GM21515 (cell line): ENCODE measurements around the gene DDX39A.
"Not testable (repeated sequence)": the region's sequence is repeated elsewhere in the genome, so short reads cannot be mapped to it uniquely, and the experiment has no call there.

Experiments used
- ATAC-seq: cut with Tn5 transposase; IDR thresholded peaks from one replicate; pipeline ENCODE4 v1.9.1; 2021; ENCODE audit not compliant: unreplicated experiment

Gene DDX39A

DNA sequence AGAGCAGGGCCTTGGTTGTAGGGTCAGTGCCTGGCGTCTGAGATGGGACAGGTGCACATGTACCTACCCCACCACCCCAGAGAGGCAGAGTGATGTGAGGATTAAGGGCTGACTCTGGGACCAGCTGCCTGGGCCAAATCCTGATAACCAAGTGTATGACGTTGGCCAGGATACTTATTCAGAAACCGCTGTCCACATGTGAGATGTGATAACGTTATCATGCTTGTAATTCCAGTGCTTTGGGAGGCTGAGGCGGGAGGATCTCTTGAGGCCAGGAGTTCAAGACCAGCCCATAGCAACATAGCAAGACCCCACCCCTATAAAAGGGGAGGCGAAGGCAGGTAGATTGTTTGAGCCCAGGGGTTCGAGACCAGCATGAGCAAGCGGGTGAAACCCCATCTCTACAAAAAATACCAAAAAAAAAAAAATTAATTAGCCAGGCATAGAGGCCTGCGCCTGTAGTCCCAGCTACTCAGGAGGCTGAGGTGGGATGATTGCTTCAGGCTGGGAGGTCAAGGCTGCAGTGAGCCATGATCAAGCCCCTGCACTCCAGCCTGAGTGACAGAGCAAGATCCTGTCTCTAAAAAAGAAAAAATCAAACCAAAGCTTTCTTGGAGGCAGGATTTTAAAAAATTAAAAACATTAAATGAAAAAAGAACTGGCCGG is 27.9 kb downstream of the DDX39A start:
- no peak for ATAC-seq

DNA sequence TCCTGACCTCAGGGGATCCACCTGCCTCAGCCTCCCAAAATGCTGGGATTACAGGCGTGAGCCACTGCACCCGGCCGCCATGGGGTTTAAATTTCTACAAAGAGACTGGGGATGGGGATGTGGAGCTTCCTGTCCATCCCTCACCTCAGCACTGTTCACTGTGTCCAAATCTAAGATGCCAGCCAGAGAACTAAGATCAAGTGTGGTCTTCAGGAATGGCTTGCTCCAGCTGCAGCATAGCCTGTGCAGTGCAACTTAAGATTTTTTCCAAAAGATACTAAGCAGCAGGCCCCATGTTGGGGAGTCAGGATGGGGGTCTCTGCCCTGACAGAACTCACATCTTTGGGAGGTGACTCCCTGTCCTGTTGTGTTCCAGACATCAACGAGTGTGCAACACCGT is 28.6 kb downstream of the DDX39A start:
- ATAC-seq: no peak

DNA sequence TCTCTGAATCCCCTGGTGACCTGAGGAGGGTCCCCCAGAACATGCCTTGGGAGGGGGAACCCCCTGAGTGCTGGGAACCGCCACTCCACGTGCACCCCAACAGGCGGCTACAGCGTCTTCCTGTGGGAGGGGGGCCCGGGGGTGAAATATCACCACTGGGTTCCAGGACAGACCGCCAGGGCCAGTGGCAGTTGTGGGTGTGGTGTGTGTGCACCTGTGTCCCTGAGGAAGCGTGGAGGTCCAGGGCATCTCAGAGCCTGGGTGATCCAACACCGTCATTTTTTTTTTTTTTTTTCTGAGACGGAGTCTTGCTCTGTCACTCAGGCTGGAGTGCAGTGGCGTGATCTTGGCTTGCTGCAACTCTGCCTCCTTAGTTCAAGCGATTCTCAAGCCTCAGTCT is 33.6 kb downstream of the DDX39A start:
- ATAC-seq: no peak

DNA sequence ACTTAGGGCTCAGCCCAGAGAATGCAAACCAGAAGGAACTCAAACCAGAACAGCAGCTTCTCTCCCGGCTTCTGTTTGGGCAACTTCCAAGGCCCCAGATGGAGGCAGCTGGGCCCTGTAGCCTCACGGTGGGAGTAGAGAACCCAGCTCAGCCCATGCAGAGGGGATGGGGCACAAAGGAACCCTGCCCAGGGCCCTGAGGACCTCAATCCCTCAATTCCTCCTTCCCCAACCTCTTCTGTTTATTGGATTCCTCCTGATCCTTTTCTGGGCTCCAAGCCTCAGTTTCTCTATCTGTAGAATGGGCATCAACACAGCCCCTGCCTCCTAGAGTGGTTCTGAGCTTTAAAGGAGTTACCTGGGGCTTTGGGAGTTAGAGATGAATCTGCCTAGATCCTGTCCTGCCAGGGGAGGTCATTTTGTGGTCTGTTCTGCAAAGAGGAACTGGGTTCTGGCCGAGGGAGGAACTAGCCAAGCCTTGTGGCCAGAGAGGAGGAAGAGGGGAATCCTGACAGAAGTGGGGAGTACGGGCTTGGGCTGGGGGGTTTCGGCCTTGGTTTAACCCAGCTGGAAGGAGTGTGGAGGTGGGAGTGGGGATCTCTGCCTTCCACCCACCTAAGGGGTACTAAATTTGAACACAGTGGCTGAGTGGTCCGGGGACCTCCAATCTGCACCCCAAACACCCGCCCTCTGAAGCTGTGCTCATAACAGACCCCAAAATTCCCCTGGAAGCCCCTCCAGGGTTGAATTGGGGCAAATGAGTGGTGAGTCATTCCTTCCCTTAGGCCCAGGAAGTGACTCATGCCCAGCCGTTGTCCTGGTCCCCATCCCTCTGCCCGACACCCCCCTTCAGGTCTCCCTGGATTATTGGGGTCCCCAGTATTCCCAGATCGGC is 35.2 kb downstream of the DDX39A start:
- no peak for ATAC-seq

DNA sequence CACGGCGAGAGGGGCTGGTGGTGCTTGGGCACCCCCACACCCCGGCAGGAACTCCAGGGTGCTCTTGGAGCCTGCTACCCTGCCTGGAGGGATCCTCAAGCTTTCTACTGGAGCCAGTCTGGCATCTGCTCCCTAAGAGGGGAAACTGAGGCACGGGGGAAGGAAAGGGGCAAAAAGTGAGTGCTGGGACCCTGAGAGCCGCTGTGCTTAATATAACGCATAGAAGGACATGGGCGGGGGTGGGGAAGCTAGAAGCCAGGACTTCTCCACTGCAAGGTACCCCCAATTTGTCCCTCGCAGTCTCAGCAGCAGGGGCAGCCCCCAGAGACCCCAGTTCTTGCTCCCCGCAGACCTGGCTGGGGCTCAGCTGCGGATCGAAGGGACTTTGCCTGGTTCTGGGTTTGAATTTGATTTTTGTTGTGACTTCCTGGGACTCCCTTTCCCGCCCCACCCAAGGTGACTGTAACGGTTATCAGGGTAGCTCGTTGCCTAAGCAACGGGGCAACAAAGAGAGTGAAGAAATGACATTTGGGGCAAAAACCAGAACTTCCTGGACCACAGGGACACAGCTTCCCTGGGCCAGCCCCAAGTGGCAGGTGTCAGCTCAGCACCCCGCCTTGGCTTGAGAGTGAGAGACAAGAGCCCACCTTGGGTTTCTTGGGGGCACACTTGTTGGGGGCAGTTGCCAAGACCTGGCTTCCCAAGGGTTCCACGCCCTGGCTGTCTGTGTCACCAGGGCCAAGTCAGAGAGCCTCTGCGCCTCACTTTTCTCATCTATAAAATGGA is 37.3 kb downstream of the DDX39A start:
- no peak for ATAC-seq

- ATAC-seq: no peak
These were observed 39.7 kb downstream of the DDX39A start for GRCh38 chr19:14379294-14380065.

GRCh38 chr19:14378890-14379289 is 40.3 kb downstream of the DDX39A start:
- no peak for ATAC-seq

DNA sequence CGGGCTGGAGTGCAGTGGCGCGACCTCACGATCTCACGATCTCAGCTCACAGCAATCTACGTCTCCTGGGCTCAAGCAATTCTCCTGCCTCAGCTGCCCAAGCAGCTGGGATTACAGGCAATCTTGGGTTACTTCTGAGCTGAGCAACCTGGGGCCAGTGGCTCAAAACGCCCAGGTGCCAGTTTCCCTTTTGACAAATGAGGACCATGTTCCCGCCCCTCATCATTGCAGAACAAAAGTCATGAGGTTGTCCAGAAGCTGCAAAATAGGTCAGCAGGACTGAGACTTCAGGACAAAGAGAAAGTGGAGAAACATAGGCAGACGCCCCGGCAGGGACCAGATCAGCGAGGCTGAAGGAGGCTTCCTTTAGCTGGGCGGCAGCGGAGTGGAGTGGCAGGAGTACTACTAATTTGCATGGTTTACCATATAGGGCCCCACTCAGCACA is 41.2 kb downstream of the DDX39A start:
- no peak for ATAC-seq

GRCh38 chr19:14375582-14376291 is 43.4 kb downstream of the DDX39A start:
- no peak for ATAC-seq

DNA sequence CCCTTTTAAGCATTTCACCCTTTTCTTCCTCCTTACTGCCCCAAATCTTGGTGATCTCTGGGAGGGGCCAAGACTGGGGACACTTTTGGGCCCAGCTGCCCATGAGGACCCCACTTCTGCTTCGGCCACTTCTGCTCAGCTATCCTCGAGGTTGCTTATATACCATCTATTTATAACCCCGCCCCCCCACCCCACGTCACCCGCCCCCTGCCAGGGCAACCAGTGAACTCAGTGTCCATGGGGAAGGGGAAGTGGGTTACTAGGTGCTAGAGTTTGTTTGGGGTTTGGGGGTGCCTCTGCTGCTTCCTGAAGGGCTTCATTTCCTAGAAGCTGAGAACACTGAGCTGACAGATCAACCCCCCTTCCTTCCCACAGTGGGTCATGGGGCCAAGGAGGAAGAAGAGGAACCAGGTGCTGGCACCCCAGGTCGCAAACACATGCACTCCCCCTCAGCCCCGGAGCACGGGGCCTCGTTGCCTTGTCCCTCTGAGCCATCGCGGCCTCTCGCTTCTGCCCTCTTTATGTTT is 44.0 kb downstream of the DDX39A start:
- ATAC-seq: no peak

DNA sequence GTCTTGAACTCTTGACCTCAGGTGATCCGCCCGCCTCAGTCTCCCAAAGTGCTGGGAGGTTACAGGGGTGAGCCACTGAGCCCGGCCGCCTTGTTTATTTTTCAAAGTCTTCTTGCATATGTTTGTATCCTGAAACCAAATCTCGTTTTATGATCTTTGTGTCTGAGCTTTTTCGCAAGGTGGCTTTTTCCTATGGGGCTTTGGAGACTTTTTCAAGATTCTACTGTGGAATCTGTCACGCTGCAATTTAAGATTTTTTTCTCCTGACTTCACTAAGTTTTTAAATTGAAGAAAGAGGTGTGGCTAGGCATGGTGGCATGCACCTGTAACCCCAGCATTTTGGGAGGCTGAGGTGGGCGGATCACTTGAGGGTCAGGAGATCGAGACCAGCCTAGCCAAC is 44.8 kb downstream of the DDX39A start:
- not testable (repeated sequence) for ATAC-seq

DNA sequence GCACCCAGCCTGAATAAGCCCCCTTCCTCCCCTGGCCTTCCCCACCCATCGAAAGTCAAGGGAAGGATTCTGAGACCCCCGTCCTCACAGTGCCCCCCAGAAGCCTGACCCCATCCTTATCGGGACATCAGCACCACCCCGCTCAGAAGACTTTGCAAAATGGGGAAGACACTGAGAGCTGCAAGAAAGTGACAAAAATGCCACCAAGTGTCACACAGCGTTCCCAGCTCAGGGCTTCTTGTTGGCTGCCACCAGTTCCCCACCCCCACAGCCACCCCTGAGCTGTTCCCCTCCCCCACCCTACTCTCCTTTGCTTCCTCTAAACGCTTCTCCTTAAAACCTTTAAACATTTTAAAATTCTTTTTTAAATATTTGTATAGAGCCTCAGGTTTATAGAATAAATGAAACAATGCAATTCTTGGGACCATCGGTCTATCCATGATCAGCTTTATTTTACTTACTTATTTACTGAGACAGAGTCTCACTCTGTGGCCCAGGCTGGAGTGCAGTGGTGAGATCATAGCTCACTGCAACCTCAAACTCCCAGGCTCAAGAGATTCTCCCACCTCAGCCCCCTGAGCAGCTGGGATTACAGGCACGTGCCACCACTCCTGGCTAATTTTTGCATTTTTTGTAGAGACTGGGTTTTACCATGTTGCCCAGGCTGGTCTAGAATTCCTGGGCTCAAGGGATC is 46.6 kb downstream of the DDX39A start:
- not testable (repeated sequence) for ATAC-seq

GRCh38 chr19:14371301-14371821 is 47.8 kb downstream of the DDX39A start:
- no peak for ATAC-seq

DNA sequence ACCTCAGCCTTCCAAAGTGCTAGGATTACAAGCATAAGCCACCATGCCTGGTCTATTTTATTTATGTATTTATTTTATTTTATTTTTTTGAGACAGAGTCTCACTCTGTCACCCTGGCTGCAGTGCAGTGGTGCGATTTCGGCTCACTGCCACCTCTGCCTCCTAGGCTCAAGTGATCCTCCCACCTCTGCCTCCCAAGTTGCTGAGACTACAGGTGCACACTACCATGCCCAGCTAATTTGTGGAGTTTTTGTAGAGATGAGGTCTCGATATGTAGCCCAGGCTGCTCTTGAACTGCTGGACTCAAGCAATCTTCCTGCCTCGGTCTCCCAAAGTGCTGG is 48.2 kb downstream of the DDX39A start:
- no peak for ATAC-seq

GRCh38 chr19:14370169-14370939 is 48.8 kb downstream of the DDX39A start:
- ATAC-seq: no peak

DNA sequence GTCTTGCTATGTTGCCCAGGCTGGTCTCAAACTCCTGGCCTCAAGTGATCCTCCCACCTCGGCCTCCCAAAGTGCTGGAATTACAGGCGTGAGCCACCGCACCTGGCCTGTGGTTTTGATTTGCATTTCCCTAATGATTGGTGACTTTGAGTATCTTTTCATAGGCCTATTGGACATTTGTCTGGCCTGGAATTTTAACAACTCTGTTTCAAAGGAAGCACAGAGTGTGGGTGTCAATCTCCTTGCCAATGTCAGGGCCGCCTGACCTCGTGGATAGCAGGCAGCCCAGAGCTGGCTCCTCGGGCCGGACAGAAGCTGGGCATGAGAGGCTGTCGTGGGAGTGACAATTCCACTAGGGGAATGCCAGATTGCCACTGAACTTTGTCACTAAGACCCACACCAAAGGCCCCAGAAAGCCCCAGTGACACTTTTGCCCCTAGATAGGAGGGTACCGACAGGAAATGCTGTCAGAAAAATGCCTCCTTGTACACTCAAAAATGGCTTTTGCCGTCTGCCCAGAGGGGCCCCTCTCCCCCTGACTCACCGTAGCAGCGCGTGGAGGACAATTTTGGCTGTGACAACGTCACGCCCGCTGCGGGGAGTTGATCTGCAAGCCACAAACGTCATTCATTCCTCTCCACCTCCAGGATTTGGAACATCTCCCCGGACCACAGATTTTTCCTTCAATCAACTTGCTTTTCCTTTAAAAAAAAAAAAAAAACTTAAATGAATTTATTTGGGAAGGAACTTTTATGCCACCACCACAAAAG is 49.6 kb downstream of the DDX39A start:
- ATAC-seq: no peak

DNA sequence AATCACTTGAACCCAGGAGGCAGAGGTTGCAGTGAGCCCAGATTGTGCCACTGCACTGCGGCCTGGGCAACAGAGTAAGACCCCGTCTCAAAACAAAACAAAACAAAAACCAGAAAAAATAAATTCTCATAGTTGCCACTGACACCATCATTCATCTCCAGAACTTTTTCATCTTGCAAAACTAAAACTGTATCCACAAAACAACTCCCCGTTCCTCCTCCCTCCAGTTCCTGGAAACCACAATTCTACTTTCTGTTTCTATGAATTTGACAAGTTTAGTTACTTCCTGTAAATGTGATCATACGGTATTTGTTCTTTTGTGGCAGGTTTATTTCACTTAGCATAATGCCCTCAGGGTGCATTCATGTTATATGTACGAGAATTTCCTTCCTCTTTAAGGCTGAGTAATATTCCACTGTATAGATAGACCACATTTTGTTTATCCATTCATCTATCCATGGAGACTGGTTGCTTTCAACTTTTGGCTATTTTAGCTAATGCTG is 51.1 kb downstream of the DDX39A start:
- no peak for ATAC-seq
